ENCODE results near the gene ATP7A. TPM values are rescaled to one million over a fixed set of nuclear protein-coding genes. Genes with fewer than 3 reads are reported as not detected.
"Not testable (repeated sequence)": the region's sequence is repeated elsewhere in the genome, so short reads cannot be mapped to it uniquely, and the experiment has no call there.

ATP7A gene
- 16.1 and 16.2 TPM in 2 replicates for total RNA-seq (2014; rRNA removed; shearing (Covaris generic))
- polyA plus RNA-seq (2015; cell fraction: cytosol; rRNA removed): 6.5 and 9.6 TPM in 2 replicates
- 4.9 and 5.6 TPM in 2 replicates for polyA plus RNA-seq (2015; cell fraction: nucleus; rRNA removed)

DNA sequence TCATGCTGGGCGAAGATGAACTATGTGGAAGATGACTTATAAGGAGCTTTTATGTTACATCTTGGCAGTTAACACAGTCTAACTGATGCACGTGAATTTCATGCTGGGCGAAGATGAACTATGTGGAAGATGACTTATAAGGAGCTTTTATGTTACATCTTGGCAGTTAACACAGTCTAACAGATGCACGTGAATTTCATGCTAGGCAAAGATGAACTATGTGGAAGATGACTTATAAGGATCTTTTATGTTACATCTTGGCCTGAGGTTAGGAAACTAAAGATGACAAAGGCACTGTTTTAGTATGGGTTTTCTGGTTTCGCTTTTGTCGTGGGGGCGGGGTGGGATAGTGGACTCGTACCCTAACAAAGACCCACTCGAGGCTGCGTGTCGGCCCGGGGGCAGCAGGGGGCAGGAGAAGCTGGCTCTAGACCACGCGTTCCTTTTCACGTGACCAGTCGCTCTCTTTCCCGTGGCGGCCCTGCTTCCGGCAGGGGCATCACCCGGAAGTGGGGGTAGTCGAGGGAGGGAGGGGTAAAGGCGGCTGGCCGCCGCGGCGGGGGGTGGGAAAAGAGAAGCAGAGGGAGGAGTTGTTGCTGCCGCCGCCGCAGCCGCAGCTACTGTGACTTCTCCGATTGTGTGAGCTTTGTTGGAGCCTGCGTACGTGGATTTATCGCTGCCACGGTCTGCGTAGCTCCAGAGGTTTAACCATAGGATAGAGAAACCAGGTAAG, at the start of gene ATP7A:
TSS of gene ATP7A (plus strand) at position 586 of the 733 bp plus-strand sequence. CDS start 60,949 bp downstream, outside the sequence.
- DNase-seq (ENCODE audit: low read depth, low spot score): peak; percentile 93
- in situ Hi-C loops (cut with HindIII; ENCODE audit: low pct_unique_long_range_greater_than_20kb, low sequenced_read_pairs): no loop called here

DNA sequence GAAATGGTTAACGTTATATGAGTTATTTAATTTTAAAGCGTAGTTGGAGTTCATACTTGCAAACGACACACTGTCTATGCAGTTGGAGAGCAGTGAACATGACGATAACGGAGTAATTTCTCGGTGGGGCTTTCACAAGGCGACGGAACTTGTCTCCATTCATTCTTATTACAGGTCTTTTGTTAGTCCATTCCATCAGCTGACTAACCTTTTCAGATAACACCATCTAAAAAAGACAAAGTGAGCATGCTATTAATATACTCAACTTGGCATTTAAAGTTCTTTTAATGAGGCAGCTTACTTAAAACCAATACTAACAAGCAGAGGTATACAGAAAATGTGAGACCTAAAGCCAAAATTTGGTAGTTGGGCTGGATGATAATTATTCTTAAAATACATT, 35.1 kb upstream of the ATP7A start:
- DNase-seq (ENCODE audit: low read depth, low spot score): no peak
- in situ Hi-C loops (cut with HindIII; ENCODE audit: low pct_unique_long_range_greater_than_20kb, low sequenced_read_pairs): no loop called here

DNA sequence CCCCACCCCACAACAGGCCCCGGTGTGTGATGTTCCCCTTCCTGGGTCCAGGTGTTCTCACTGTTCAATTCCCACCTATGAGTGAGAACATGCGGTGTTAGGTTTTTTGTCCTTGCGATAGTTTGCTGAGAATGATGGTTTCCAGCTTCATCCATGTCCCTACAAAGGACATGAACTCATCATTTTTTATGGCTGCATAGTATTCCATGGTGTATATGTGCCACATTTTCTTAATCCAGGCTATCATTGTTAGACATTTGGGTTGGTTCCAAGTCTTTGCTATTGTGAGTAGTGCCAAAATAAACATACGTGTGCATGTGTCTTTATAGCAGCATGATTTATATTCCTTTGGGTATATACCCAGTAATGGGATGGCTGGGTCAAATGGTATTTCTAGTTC, 29.1 kb upstream of the ATP7A start:
- DNase-seq (ENCODE audit: low read depth, low spot score); in situ Hi-C loops (cut with HindIII; ENCODE audit: low pct_unique_long_range_greater_than_20kb, low sequenced_read_pairs): not testable (repeated sequence)

DNA sequence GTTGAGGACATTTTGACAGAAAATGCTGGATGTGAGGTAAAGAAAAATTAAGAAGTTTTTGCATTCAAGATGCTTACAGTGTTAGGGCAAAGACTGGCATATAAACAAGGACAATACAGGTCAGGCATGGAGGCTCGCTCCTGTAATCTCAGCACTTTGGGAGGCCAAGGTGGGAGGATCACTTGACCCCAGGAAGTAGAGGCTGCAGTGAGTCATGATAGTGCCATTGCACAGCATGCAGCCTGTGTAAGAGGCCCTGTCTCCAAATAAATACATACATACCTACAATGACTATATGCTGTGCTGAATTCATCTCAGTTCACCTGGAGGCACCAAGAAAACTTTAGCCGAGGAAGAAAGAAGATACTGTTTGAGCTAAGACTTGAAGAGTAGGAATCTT, 17.6 kb upstream of the ATP7A start:
- in situ Hi-C loops (cut with HindIII; ENCODE audit: low pct_unique_long_range_greater_than_20kb, low sequenced_read_pairs): no loop called here
- no peak for DNase-seq (ENCODE audit: low read depth, low spot score)

DNA sequence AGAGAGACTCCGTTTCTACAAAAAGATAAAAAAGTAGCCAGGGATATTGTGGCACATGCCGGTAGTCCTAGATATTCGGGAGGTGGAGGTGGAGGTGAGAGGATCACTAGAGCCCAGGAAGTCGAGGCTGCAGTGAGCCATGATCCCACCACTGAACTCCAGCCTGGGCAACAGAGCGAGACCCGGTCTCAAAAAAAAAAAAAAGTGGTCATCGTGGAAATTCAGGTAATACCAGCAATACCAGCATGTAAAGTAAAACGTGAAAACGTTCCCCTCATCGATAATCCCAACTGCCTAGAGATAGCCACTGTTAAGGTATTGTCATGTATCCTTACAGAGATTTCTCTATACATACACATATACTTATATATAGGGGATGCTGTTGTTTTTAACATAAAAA, 16.8 kb upstream of the ATP7A start:
- in situ Hi-C loops (cut with HindIII; ENCODE audit: low pct_unique_long_range_greater_than_20kb, low sequenced_read_pairs): no loop called here
- no peak for DNase-seq (ENCODE audit: low read depth, low spot score)

DNA sequence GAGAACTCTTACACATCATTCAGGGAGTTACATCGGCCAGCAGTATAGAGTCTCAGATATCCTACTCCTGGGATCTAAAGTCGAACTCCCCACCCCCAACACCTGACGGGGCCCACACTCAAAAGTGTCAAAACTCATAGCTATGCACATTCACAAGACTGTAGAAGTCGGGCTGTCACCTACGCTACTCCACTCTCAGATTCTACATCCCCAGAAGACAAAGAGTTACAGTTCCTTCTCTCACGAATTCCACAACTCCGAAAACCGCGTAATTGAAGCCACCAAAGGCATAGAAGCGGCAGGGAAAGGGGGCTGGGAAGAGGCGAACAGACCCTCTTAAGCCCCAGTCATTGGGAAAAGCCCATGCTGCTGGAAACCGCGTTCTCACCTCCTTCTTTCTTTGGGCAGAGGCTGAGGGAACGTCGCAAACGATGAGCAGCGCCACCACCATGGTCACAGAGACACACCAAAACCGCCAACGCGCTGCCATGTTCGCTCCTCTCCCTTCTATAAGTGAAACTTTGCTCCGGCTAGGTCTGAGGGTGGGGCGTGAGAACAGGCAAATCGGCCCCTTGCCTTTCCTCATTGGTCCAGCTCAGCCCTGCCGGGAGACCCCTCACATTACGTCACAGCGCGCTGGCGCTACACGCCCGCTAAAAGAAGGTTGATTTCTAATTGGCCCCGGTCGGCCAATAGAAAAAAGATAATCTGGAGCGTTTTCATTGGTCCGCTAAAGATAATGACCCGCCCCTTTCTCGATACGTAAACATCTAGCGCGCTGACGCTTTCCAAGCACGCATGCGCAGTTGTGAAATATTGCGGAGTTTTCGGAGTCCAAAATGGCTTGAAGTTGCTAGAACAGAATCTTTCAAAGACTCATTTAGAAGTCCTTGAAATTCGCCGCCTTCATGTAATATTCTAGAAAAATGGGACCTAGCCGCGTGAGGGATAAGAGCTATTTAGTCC, 15.3 kb upstream of the ATP7A start, which contains the start of gene MAGT1:
TSS of gene MAGT1 (minus strand) at position 515 of the 966 bp plus-strand sequence. CDS start at position 490, 25 bp downstream.
- in situ Hi-C loops (cut with HindIII; ENCODE audit: low pct_unique_long_range_greater_than_20kb, low sequenced_read_pairs): no loop called here
- peak; percentile 97 for DNase-seq (ENCODE audit: low read depth, low spot score)

DNA sequence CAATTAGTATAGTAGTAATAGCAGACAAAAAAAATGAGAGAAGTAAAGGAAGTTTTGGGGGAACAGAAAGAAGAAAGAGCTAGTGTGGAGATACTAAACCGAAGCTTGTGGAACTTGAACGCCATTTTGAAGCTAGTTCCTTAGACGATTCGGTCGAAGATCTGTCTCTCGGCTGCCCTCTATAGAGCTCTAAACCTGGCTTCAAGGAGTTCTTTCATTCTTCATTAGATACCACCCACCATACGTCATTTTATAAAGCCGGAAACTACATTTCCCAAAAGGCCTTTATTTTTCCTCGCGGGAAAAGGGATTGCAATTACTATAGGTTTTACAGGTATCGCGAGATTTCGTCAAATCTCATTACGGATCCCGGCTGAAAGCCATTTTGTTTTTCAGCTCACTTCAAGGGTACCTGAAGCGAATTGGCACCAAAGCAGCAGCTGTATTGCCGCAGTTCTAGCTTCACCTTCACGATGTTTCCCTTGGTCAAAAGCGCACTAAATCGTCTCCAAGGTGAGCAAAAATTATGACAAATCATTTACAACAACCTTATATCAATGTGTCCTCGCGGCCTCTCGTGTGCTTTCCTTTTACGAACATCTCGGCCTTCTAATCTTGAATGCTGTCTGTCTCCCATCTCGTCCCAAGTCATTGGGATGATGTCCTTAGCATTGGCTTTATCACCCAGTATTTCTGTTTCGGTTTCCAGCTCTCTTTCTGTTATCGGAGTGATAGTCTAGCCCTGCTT, 11.2 kb upstream of the ATP7A start, which contains the start of gene COX7B:
TSS of gene COX7B (plus strand) at position 388 of the 748 bp plus-strand sequence. CDS start at position 474, 86 bp downstream.
- in situ Hi-C loops (cut with HindIII; ENCODE audit: low pct_unique_long_range_greater_than_20kb, low sequenced_read_pairs): no loop called here
- DNase-seq (ENCODE audit: low read depth, low spot score): peak; percentile 97

DNA sequence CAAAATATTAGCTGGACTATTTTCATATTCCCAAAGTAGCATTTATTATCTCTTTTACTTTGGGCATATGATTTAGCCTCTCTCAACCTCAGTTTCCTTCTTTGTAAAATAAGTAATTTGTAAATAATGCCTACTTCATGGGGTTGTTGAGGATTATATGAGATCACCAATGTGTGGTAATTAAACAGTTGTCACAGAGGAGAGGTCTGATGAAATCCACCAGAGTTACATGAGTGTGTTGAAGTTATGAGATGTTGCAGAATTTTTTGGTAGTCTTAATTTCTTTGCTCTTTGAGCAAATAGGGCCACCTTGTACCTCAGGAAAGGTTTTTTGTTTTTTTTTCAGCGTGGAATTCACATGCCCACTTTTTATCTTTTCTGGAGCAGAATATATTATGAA, 9.8 kb upstream of the ATP7A start:
- in situ Hi-C loops (cut with HindIII; ENCODE audit: low pct_unique_long_range_greater_than_20kb, low sequenced_read_pairs): no loop called here
- no peak for DNase-seq (ENCODE audit: low read depth, low spot score)

DNA sequence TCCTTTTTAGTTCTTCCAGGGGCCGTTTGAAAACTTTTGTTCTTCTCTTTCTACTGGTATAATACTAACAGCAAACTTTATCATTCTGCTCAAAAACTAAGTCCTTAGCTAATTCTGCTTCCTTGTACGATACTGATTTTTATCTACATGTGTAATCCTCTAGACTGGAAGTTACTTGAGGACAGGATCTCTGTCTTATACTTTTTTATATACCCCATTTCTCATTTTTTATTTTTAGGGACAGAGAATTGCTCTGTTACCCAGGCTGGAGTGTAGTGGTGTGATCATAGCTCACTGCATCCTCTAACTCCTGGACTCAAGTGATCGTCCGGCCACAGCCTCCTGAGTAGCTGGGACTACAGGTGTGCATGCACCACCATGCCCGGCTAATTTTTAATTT, 9.0 kb upstream of the ATP7A start:
- DNase-seq (ENCODE audit: low read depth, low spot score): no peak
- in situ Hi-C loops (cut with HindIII; ENCODE audit: low pct_unique_long_range_greater_than_20kb, low sequenced_read_pairs): no loop called here

DNA sequence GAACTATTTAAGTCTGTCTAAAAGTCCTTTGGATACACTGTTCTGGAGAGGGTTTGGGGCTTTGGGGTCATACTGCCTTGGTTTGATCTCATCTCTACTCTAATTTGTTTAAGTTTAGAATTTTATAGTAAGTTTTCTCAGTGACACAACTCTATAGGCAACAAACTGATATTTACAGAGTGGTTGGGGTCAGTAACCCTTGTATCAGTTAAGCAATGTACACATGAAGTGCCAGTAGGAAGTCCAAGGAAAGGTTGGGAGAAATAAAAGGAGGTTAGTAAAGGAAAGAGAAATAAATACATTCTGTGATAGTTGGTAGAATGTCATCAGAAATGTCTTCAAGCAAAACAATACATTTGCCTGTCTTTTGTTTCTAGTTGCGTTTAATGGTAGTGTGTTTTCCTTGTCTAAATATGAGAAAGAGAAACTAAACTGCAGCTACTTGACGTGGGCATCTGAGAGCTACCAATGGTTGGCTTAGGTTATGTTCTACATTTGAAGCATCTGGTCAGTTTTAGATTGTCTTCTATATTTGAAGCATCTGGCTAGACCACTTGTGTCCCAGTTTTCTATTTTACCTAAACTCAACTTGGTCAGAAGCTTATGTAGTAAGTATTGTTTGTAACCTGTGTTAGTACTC, 6.9 kb downstream of the ATP7A start:
- in situ Hi-C loops (cut with HindIII; ENCODE audit: low pct_unique_long_range_greater_than_20kb, low sequenced_read_pairs): no loop called here
- DNase-seq (ENCODE audit: low read depth, low spot score): no peak

DNA sequence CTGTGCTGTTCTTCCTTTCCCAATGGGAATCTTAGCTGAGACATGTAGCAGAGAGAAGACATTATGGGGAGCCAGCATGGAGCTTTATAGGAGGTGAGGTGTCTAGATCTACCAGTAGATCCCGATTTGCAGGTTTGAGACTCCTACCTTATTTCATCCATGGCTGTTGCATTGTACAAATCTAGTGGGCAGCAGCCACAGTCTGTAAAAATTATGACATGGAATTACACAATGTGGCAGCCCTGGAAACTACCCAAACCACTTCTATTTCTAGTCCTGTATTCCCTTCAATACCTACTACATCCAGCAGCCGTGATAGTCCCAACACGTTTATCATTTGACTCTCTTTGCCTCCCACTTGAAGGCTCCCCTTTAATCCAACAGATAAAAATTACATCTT, 8.1 kb downstream of the ATP7A start:
- in situ Hi-C loops (cut with HindIII; ENCODE audit: low pct_unique_long_range_greater_than_20kb, low sequenced_read_pairs): no loop called here
- DNase-seq (ENCODE audit: low read depth, low spot score): no peak

DNA sequence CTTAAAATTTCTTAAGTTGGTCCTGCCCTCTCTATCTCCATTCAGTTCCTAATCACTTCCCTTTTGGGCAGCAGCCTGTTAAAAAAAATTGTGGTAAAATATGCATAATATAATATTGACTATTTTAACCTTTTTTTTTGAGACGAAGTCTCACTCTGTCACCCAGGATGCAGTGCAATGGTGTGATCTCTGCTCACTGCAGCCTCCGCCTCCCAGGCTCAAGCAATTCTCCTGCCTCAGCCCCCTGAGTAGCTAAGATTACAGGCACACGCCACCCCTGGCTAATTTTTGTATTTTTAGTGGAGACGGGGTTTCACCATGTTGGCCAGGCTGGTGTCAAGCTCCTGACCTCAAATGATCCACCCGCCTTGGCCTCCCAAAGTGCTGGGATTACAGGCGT, 8.9 kb downstream of the ATP7A start:
- DNase-seq (ENCODE audit: low read depth, low spot score); in situ Hi-C loops (cut with HindIII; ENCODE audit: low pct_unique_long_range_greater_than_20kb, low sequenced_read_pairs): not testable (repeated sequence)

DNA sequence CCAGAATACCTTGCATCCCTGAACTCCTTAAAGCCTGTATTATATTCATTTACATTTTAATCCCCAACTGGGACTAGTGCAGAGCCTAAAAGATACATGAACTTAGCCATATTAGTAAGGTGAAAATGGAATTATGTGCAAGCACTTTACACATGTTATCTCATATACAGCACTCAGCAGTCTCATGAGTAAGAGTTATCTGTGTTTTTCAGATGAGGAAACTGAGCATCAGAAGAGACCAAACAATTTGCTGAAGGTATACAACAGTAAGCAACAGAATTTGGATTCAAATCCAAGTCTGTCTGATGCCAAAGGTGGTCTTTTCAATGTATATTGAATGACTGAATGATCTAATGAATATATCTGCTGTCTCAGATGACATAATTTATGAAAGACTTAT, 12.3 kb downstream of the ATP7A start:
- in situ Hi-C loops (cut with HindIII; ENCODE audit: low pct_unique_long_range_greater_than_20kb, low sequenced_read_pairs): no loop called here
- DNase-seq (ENCODE audit: low read depth, low spot score): no peak

DNA sequence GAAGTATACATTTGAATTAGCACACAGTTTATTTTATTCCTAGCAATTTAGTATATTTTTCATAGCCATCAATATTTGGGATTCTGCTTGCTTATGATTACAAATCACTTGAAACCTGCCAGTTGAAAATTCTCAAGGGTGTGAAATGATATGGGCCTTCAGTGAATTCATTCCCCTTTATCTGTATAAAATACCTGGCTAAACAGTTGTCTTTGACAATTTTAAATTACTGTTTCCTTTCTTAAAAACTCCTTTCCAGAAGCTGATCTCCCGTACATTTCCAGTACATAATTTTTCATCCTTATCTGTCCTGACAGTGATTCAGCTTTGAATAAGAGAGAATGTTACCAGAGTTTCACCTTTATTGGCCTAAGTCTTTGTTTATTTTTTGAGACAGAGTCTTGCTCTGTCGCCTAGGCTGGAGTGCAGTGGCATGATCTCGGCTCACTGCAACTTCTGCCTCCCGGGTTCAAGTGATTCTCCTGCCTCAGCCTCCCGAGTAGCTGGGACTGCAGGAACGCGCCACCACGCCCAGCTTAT, 13.9 kb downstream of the ATP7A start:
- in situ Hi-C loops (cut with HindIII; ENCODE audit: low pct_unique_long_range_greater_than_20kb, low sequenced_read_pairs): no loop called here

DNA sequence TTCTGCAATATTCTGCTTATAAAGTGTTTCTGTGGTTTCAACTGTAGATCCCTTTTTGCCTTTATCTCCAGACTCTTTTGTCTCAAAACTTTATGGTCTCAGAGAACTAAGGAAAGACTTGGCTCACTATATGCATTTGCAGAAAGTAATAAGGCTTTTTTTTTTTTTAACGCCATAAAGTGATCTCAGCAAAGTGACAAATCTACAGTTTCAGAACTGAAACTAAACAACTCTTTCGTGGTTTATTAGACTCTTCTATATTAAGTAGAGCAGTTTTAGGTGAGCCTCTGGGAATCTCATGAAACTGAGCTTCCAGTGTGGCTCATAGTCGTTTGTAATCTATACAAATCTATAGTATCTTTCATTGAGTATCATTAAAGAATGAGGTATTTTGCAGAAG, 15.3 kb downstream of the ATP7A start:
- no peak for DNase-seq (ENCODE audit: low read depth, low spot score)
- in situ Hi-C loops (cut with HindIII; ENCODE audit: low pct_unique_long_range_greater_than_20kb, low sequenced_read_pairs): no loop called here

More for the DNA sequence above, 13.9 kb downstream of the ATP7A start:
- DNase-seq (ENCODE audit: low read depth, low spot score): no peak

DNA sequence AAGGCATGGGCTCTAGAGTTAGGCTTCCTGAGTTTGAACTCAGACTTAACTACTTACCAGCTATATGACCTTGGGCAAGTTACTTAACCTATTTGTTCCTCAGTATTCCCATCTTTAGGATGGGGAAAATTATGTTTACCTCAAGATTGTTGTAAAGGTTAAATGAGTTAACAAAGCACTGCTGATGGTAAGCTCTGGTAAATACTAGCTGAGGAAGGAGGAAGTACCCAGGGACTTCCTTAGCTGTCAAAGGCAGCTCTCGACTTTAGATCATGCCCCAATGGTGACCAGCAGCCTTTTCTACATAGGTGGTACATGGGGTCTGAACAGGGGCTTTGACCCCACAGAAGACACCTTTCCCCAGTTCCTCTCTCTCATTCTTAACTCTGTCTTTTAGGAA, 20.1 kb downstream of the ATP7A start:
- DNase-seq (ENCODE audit: low read depth, low spot score): no peak
- in situ Hi-C loops (cut with HindIII; ENCODE audit: low pct_unique_long_range_greater_than_20kb, low sequenced_read_pairs): no loop called here

DNA sequence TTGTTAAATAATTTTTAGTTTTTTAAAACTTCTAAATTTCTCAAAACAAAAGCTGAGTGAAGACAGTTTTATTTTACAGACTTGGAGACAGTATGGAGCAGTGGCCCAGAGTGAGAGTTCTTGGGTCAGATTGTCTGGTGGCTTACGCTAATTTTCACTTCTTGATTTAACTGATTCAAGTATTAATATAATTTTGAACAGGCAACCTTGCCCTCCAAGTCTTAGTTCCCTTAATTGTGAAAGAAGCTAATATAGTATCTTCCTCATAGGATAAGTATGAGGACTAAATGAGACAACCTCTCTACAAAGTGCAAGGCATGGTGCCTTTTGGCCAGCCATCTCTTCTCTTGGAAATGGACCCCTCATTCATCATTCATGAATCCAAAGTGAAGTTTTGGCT, 25.4 kb downstream of the ATP7A start:
- in situ Hi-C loops (cut with HindIII; ENCODE audit: low pct_unique_long_range_greater_than_20kb, low sequenced_read_pairs): no loop called here
- DNase-seq (ENCODE audit: low read depth, low spot score): no peak
